Urinary bladder (tissue), 4 donors: ENCODE measurements around the gene ANKHD1. TPM values are rescaled to one million over a fixed set of nuclear protein-coding genes. Genes with fewer than 3 reads are reported as not detected.
A peak's percentile ranks its signal among the peaks of the same experiment; 100 is the strongest.

Experiments used
- DNase-seq: peaks from one replicate; pipeline ENCODE4 v3.0.0-alpha.2; 2015; ENCODE audit errors: extremely low spot score
- H3K27ac ChIP-seq: one replicate; pipeline ENCODE4 v1.5.1; 2013; ENCODE audit warnings: low read depth, mild to moderate bottlenecking, moderate library complexity
- H3K36me3 ChIP-seq: one replicate; pipeline ENCODE4 v1.6.1; 2013; ENCODE audit warnings: mild to moderate bottlenecking, moderate library complexity; ENCODE audit not compliant: insufficient read depth
- H3K4me1 ChIP-seq: one replicate; pipeline ENCODE4 v1.6.1; 2013; ENCODE audit warnings: mild to moderate bottlenecking, moderate library complexity; ENCODE audit not compliant: insufficient read depth
- H3K4me3 ChIP-seq: one replicate; pipeline ENCODE4 v1.5.1; 2013; ENCODE audit warnings: low read depth, low read length
- WGBS: extraction: QIAGEN DNeasy Blood & Tissue Kit; methylation state at CpG from one replicate; pipeline ENCODE4 v1.1.7; 2013; 5-methylcytosine and 5-hydroxymethylcytosine counted together
- polyA plus RNA-seq: library from polyadenylated mRNA; stranded (reverse); fragments of 200-250 nt; gene quantifications from one replicate; pipeline ENCODE4 v1.2.3, GENCODE V29; 2013
- total RNA-seq: library from RNA; depleted of rRNA; stranded (reverse); fragments of >200 nt; gene quantifications from one replicate; pipeline ENCODE4 v1.2.3, GENCODE V29; 2014
- donor health status: healthy with polysubstance abuse.
- donor health status: healthy.

ANKHD1 gene
- total and polyA plus RNA-seq, 2 donors = 53.4 to 219 TPM

DNA sequence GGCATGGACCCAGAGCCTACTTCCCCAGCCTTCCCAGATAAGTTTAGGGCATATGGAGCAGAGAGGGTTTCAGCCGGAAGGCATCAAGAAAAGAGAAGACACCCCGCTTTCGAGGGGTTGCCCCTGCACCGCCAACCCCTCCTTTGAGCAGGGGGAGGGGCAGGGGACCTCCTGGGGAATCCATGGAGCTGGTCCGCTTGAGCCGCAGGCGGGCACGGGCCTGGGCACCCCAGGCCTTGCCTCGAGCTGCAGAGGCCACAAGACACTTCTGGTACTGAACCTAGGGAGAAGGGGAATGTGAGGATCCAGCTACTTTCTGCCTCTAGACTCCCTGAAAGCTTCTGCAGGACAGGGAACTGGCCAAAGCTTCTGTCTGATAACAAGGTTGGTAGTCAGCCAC lies 156.9 kb downstream of the ANKHD1 start:
- H3K4me1 ChIP-seq = peaks cover 1% of the 10 kb centered on the region
- no peak overlapping the region for H3K27ac ChIP-seq
- H3K4me3 ChIP-seq = no peak overlapping the region
- WGBS = 95% methylated on average over 9 of the region's 9 CpGs
- DNase-seq = no peak
- H3K36me3 ChIP-seq = no peaks in the 10 kb centered on the region

DNA sequence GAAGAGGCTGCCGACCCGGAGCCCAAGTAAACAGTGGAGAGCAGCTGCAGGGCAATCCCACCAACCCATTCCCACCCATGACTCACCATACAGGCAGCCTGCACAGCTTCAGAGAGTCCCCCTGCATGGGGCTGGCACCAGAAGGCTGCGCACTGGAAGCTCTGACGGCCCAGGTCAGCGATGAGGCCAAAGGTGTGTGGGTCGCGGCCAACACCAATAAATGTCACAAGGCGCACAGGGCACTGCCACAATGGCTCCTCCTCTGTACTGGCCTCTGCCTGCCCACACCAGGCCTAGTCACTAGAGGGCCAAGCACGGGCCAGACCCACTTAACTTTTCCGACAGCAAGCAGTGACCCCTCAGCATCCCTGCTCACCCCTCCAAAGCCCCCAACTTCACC lies 158.6 kb downstream of the ANKHD1 start:
- H3K4me1 ChIP-seq = peaks cover 2% of the 10 kb centered on the region
- 90% methylated on average over 10 of the region's 10 CpGs for WGBS
- DNase-seq = no peak
- H3K27ac ChIP-seq = no peak overlapping the region
- H3K4me3 ChIP-seq = no peak overlapping the region
- no peaks in the 10 kb centered on the region for H3K36me3 ChIP-seq

DNA sequence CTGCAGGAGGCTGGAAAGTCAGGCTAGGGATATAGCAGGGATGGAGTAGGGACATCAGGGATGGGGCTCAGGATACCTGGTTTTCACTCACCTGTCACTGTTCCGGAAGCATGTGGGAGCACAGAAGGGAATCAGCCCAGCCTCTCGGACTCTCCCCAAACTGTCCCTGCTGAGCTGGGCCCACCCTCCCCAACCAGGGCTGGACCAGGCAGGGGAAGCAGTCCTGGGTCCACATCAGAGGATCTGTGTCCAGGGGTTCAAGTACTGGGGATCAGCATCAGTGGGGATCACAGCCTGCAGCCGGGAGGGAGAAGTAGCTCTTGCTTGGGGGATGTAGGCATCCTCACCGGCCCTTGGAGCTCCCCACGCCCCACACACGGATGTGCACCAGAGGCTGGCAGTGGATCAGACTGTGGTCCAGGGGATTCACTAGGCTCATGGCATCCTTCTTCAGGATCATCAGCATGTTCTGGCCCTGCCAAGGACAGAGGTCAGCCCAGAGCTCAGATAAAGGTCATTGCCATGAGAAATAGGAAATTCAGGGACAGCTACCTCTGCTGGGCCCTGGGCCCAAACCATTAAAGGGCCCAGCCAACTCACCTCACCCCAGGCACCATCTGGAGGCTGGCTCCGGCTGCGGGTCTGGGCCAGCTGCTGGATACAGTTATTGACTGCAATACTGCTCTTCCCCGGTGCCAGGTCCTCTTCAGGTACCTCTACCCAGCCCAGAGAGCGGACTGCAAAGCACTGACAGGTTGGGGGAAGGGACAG lies 160.3 kb downstream of the ANKHD1 start:
- no peak overlapping the region for H3K27ac ChIP-seq
- H3K36me3 ChIP-seq = no peaks in the 10 kb centered on the region
- H3K4me3 ChIP-seq = no peak overlapping the region
- peaks cover 2% of the 10 kb centered on the region for H3K4me1 ChIP-seq
- DNase-seq = no peak
- WGBS = 94% methylated on average over 10 of the region's 10 CpGs

DNA sequence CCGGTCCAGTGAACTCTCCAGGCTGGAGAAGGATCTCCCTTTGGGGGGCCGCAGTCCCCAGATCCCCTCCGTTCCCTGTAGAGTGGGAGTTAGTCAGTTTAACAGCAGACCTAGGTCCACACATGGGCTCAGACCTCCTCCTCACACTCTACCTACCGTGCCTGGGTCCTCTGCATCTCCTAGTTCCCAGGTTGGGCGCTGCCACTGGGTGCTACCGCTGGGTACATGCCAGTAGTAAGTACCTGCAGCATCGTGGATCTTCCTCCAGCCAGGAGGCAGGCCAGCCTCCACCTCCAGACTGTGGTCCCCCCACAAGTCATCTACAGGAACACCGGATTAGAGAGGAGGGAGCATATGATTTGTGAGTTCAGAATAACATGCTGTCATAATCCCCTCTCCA lies 162.0 kb downstream of the ANKHD1 start:
- Histone ChIP-seq H3K27ac (no peak overlapping the region), H3K36me3 (no peaks in the 10 kb centered on the region), H3K4me3 (peak overlapping the region; percentile 62), H3K4me1 (peaks cover 4% of the 10 kb centered on the region)
- DNase-seq = no peak
- 64% methylated on average over 8 of the region's 8 CpGs for WGBS

DNA sequence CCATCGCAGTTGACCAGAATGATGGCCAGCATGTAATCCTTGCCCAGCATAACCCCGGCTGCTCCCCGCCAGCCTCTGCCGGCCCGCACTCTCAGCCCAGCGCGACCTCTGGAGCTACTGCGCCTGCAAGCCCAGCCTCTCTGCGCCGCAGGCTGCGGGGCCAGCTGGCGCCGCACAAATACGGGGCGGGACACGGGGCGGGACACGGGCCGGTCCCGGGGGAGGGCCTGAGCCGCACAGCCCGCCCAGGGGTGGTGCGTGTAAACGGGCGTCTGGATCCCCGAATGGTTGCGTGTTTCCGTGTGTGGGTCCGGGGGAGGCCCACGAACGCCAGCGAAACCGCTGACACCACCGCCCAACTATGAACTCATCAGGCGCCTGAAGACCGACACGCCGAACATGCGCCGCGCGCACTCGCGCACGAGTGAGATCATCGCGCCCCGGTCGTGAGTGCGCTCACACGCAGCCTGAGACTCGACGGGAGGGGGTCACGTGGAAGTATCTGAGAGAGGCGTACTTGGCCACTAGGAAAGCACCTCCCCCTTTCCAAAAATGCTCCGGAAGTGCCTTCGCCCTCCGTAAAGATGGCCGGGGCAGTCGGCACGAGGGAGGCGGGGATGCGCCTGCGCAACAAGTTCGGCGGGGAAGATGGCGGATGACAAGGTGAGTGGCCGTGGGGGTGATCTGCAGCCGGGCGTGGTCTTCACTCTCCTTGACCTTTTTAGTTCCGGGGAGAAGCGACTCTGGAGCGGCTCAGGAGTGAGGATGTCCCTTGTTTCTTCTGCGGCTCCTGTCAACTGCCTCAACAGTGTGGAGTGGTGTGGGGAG lies 162.8 kb downstream of the ANKHD1 start, which contains the start of the genes APBB3 and SLC35A4:
TSS of gene APBB3 (minus strand) at position 403 of the 828 bp plus-strand sequence. CDS start at position 50, 353 bp downstream.
TSS of gene SLC35A4 (plus strand) at position 633 of the 828 bp plus-strand sequence. CDS start 2,342 bp downstream, outside the sequence.
- peak; percentile 95 for DNase-seq
- under 1% methylated on average over 74 of the region's 74 CpGs for WGBS
- Histone ChIP-seq H3K4me3 (peak within 1 kb of the TSS; percentile 62), H3K36me3 (no peaks in the 10 kb centered on the region), H3K4me1 (peaks cover 4% of the 10 kb centered on the region), H3K27ac (peak within 1 kb of the TSS; percentile 88)

DNA sequence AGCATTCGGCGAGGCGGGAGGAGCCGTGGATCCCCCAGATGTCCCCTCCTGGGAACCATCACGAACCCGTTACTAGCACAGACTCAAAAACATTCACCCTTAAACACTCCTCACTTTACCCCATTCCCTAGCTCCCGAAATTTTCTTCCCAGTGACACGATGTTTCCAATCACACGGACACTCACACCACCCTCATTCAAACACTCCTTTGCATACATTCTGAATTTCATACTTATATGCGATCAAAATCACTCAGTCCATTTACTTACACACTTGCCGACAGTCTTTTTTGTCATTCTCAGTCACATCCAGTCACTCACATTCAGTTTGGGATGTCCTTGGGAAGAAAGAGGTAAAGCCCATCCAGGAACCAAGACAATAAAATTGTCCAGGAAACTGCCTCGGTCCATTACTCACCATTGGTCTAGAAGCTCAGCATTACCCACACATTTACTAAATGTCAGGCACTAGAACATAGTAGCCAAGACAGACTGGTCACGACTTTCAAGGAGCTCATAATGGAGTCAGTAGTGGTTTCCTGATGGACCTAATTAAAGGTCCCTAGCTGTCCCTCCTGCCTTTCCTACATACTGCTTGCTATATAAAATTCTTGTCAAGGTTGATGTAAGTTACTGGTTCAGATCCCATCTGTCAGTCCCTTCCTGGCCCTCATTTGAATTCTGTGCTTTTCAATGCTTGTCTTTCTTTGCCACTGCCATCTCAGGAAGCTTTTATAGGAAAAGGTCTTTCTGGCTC lies 163.6 kb downstream of the ANKHD1 start:
- H3K36me3 ChIP-seq = no peaks in the 10 kb centered on the region
- peak overlapping the region; percentile 62 for H3K4me3 ChIP-seq
- WGBS = 7% methylated on average over 13 of the region's 13 CpGs
- peaks cover 4% of the 10 kb centered on the region for H3K4me1 ChIP-seq
- H3K27ac ChIP-seq = peak overlapping the region; percentile 63
- DNase-seq = no peak

DNA sequence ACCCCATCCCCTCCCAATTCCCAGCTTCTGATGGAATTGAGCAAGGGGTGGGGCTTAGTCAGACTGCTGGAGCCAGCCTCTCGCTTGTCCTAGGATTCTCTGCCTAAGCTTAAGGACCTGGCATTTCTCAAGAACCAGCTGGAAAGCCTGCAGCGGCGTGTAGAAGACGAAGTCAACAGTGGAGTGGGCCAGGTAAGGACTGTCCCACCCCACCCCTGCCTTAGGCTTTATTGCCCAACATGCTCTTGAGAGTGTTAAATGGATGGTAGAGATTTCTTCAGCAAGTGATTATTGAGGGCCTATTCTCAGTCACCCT lies 164.1 kb downstream of the ANKHD1 start:
- DNase-seq = no peak
- WGBS = 65% methylated on average over 4 of the region's 4 CpGs
- H3K4me3 ChIP-seq = no peak overlapping the region
- no peaks in the 10 kb centered on the region for H3K36me3 ChIP-seq
- H3K27ac ChIP-seq = no peak overlapping the region
- H3K4me1 ChIP-seq = peaks cover 4% of the 10 kb centered on the region

DNA sequence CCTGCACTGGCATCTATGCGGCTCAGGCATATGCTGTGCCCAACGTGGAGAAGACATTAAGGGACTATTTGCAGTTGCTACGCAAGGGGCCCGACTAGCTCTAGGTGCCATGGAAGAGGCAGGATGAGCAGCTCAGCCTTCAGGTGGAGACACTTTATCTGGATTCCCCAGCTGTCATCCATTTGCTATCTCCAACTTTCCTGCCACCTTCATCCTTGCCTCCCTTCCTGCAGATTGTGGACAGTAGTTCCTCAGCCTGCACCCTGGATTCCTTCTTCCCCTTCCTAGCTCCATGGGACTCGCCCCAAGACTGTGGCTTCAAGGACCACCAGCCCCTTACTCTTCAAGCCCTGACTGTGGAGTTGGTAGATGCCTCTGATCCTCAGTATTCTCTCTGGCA lies 165.0 kb downstream of the ANKHD1 start:
- Histone ChIP-seq H3K36me3 (no peaks in the 10 kb centered on the region), H3K4me3 (no peak overlapping the region), H3K27ac (no peak overlapping the region), H3K4me1 (peaks cover 4% of the 10 kb centered on the region)
- DNase-seq = no peak
- 91% methylated on average over 5 of the region's 5 CpGs for WGBS

DNA sequence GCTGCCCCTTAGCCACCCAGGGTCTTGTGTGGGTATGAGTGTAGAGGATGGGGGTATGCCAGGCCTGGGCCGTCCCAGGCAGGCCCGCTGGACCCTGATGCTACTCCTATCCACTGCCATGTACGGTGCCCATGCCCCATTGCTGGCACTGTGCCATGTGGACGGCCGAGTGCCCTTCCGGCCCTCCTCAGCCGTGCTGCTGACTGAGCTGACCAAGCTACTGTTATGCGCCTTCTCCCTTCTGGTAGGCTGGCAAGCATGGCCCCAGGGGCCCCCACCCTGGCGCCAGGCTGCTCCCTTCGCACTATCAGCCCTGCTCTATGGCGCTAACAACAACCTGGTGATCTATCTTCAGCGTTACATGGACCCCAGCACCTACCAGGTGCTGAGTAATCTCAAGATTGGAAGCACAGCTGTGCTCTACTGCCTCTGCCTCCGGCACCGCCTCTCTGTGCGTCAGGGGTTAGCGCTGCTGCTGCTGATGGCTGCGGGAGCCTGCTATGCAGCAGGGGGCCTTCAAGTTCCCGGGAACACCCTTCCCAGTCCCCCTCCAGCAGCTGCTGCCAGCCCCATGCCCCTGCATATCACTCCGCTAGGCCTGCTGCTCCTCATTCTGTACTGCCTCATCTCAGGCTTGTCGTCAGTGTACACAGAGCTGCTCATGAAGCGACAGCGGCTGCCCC lies 165.6 kb downstream of the ANKHD1 start:
- H3K4me3 ChIP-seq = no peak overlapping the region
- no peak overlapping the region for H3K27ac ChIP-seq
- H3K4me1 ChIP-seq = peaks cover 4% of the 10 kb centered on the region
- 88% methylated on average over 22 of the region's 22 CpGs for WGBS
- no peaks in the 10 kb centered on the region for H3K36me3 ChIP-seq
- DNase-seq = no peak

DNA sequence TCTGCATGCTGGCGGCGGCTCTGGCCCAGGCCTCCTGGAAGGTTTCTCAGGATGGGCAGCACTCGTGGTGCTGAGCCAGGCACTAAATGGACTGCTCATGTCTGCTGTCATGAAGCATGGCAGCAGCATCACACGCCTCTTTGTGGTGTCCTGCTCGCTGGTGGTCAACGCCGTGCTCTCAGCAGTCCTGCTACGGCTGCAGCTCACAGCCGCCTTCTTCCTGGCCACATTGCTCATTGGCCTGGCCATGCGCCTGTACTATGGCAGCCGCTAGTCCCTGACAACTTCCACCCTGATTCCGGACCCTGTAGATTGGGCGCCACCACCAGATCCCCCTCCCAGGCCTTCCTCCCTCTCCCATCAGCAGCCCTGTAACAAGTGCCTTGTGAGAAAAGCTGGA lies 166.2 kb downstream of the ANKHD1 start:
- Histone ChIP-seq H3K27ac (no peak overlapping the region), H3K4me3 (no peak overlapping the region), H3K36me3 (no peaks in the 10 kb centered on the region), H3K4me1 (peaks cover 4% of the 10 kb centered on the region)
- 96% methylated on average over 13 of the region's 13 CpGs for WGBS
- no peak for DNase-seq

DNA sequence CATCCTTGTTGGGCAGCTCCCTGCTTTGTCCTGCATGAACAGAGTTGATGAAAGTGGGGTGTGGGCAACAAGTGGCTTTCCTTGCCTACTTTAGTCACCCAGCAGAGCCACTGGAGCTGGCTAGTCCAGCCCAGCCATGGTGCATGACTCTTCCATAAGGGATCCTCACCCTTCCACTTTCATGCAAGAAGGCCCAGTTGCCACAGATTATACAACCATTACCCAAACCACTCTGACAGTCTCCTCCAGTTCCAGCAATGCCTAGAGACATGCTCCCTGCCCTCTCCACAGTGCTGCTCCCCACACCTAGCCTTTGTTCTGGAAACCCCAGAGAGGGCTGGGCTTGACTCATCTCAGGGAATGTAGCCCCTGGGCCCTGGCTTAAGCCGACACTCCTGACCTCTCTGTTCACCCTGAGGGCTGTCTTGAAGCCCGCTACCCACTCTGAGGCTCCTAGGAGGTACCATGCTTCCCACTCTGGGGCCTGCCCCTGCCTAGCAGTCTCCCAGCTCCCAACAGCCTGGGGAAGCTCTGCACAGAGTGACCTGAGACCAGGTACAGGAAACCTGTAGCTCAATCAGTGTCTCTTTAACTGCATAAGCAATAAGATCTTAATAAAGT lies 166.9 kb downstream of the ANKHD1 start:
- H3K36me3 ChIP-seq = no peaks in the 10 kb centered on the region
- WGBS = 78% methylated on average over 2 of the region's 2 CpGs
- no peak overlapping the region for H3K27ac ChIP-seq
- H3K4me3 ChIP-seq = no peak overlapping the region
- H3K4me1 ChIP-seq = peaks cover 2% of the 10 kb centered on the region
- no peak for DNase-seq

DNA sequence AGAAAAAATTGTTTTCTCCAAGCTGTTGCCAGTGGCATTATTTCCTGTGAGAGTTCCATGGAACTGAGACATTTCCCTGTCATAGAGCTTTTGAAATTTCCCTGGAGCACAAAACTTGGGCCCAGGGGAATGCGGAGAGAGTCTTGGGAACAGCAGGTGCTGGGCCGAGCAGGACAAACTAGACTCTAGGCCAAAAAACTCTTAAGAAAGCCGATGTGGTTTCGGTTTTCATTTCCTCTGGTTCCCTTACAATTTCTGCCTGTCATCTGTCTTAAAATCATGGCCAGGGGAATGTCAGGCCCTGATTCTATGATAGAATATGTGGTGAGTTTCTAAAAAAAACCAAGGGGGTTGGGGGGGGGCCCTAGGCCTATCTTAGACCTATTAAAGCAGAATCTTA lies 167.6 kb downstream of the ANKHD1 start:
- Histone ChIP-seq H3K4me3 (no peak overlapping the region), H3K27ac (no peak overlapping the region), H3K4me1 (peaks cover 2% of the 10 kb centered on the region), H3K36me3 (no peaks in the 10 kb centered on the region)
- WGBS = 77% methylated on average over 4 of the region's 4 CpGs
- DNase-seq = no peak

DNA sequence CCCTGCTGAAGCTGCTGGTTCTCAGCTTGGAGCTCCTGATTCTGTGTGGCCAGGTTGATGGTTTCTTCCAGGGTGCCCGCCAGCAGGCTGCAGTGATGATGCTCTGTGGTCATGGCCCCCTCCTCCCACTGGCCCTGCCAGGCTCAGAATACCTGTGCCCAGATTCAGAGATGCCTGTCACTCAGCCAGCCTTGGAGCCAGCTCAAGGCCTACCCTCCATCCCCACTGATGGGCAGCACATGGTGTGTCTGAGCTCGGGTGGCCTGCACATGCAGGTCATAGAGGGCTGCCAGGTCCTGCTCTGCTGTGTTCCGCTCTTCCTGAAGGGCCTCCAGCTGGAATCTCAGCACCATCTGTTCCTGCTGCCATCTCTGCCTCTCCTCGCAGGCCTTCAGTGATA lies 168.4 kb downstream of the ANKHD1 start:
- no peak for DNase-seq
- H3K27ac ChIP-seq = no peak overlapping the region
- peaks cover 2% of the 10 kb centered on the region for H3K4me1 ChIP-seq
- no peaks in the 10 kb centered on the region for H3K36me3 ChIP-seq
- H3K4me3 ChIP-seq = no peak overlapping the region
- WGBS = 93% methylated on average over 4 of the region's 4 CpGs
